HL-60/S4 treated with retinoic acid at 250 ng/mL for 4 days and 3 days (cell line): ENCODE results near the gene SLC44A2.
"Not testable (repeated sequence)": the region's sequence is repeated elsewhere in the genome, so short reads cannot be mapped to it uniquely, and the experiment has no call there.

ENCODE experiments used
- in situ Hi-C: fragments of 300-500 bp; cut with MboI; formaldehyde crosslinking; loops from 2 replicates; pipeline ENCODE4 v1.7.0; 2022; ENCODE audit warnings: low sequenced_read_pairs

The SLC44A2 gene

DNA sequence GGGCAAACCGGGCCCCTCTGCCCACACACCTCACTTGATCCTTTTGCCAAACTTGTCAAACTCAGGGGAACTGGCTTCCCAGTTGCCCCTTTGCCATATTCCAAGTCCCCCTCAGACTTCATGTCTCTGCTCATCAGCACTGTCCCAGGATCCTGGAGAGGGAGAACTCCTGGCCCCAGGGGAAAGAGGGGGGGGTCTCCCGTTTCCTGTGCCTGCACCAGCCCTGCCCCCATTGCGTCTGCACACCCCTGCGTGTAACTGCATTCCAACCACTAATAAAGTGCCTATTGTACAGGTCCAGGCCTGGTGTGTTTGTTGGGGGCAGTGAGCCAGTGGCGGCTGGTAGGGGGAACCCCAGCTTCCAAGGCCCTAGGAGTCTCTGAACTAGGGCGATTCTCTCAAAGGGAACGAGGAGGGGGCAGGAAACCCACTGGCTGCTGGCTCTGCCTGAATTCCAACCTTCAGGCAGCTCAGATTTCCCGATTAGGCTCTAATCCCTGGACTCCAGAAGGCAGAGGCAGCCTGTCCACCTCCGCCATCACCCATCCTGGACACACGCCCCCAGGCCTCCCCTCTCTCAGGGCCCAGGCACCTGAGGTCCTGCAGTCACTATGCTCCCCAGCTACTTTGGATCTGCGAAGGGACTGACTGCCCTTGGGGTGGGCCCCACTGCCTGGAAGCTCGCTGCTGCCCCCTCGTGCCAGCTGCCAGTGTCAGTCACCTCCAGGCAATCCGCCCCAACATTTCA is 19.1 kb downstream of the SLC44A2 start:
- in situ Hi-C loops, result loop anchor here (5.0 kb wide), 1 partner anchor 62 kb away; no protein-coding TSS in a partner anchor

DNA sequence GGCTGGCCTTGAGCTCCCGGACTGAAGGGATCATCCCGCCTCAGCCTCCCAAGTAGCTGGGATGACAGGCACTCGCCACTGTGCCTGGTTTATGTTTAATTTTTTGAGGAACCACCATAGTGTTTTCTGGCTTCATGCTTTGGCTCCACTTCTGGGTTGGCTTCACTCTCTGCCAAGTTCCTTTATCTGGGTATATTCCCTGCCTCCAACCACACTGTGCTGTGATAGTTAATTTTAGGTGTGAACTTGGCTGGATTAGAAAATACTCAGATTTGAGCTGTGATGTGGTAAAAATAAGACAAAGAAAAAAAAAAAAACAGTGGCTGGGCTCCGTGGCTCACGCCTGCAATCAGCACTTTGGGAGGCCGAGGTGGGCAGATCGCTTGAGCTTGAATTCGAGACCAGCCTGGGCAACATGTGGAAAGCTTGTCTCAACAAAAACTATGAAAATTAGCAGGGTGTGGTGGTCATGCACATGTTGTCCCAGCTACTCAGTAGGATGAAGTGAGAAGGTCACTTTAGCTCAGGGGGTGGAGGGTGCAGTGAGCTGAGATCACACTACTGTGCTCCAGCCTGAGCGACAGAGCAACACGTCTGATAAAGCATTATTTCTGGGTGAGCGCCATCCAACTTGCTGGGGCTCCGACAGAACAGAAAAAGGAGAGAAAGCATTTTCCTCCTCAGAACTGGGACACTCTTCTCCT is 21.3 kb downstream of the SLC44A2 start:
- in situ Hi-C loops, result no loop called here

DNA sequence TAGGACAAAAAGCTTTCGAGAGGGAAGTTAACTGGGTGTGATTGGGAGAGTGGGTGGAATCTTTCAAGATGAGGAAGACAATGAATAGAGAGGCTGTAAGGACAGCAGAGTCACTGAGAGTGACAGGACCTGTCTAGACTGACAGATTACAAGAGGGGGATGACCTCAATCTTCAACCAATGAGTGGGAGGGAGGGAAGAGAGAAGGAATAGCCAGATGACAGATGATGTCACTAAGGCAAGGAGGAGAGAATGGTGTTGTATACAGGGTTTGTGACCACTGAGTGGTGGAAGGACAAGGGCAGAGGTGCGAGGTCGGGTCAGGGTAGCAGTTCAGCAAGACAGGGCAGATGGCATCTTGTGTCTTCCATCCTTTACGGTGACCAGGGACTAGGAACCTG is 23.0 kb downstream of the SLC44A2 start:
- in situ Hi-C loops, result no loop called here

DNA sequence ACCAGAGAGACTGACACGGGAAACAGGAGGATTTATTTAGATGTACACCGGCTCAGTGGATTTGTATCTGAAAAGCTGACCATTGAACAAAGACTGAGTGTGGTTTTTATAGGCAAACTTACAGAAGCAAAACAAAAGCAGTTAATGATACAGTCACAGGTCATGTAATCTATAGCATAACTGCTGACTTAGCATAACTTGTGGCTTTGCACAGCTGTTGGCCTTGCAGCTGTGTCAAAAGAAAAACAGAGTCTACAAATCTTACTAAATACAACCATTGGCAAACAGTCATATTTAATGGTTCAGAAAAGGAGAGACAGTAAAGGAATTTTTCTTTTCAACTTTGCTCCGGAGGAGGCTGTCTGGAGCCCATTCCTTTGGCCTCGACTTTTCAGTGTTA is 26.5 kb downstream of the SLC44A2 start:
- in situ Hi-C loops, result no loop called here

DNA sequence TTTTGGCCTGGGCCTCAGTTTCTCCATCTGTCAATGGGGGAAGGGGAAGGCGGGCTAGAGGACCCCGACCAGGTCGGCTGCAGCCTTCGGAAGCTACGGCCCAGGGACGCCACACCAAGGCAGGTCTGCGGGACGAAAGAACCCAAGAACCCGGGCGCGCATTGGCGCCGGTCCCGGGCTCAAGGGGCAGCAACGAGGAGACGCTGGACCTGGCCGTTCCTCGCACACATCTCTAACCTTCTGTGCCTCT is 28.1 kb downstream of the SLC44A2 start:
- in situ Hi-C loops, result no loop called here

DNA sequence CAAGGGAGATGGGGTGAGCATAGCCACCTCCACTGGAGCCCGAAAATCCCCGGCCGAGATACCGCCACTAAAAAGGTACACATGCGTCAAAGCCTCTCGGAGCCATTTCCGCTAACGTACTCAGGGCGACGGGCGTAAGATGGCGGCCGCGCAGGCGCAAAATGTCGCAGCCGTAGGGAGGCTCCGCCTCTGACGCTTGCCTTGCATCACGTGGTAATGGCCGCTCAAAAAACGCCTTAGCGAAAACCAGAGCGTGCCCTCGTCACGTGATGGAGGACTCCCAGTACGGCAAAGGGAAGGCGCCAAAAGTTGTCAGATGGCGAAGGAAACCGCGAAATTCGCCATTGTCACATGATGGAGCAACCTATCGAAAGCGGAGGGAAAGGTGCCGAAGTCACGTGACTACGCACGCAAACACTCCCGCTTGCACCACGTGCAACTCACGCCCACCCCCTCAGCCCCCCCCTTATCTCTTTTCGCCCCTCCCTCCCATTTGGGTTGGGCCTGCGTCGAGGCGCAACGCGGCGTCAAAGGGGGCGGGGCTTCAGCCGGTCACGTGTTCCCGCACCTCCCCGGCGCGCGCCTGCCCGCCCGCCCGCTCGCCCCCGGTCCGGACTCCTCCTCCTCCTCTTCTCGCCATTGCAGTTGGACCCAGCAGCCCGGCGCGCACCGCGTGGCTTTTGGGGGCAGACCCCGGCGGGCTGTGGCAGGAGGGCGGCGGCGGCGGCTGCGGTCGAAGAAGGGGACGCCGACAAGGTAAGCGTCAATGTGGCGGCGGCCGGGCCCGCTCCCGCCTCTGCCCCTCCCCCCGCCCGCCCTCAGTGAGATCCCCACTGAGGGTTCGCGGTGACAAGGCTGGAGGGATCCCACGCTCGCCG is 28.6 kb downstream of the SLC44A2 start, which contains the start of gene ILF3:
TSS of gene ILF3 (plus strand) at position 615 of the 878 bp plus-strand sequence. CDS start 16,260 bp downstream, outside the sequence.
- in situ Hi-C loops, result no loop called here

DNA sequence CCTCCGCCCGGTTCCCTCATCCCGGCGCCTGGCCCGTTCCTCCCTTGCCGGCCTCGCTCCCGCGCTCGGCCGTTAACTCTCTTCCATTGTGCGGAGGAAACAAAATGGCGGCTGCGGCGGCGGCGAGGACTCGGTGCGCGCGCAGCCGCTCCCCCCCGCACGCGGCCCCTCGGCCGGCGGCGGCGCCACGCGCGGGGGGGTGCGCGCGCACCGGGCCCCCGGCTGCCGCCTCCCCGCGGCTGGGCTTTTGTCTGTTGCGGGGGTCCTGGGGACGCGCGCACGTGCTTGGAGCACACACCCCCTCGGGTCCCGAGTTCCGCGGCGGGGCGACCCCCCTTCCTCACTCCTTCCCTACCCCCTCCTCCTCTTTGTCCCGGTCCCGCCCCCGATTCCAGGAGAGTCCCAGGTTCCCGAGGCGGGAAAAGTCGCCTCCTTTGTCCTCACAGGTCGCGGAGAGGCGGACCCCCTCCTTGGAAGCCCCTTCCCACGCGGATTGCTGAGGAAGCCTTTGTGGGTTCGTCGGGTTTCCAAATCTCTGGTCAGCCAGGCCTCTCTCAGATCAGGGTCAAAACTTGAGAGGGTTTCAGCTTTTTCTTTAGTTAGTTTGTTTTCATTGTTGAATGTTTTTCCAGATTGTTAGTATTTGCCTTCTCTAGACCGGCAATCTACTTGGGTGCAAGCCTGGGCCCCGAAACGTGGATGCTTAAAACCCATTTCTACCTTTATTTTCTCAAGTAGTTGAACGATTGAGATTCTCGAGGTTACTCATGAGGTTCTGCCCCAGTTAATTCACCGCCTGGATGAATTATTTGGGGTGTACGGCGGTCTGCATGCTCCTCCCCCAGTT is 29.5 kb downstream of the SLC44A2 start:
- in situ Hi-C loops, result no loop called here

DNA sequence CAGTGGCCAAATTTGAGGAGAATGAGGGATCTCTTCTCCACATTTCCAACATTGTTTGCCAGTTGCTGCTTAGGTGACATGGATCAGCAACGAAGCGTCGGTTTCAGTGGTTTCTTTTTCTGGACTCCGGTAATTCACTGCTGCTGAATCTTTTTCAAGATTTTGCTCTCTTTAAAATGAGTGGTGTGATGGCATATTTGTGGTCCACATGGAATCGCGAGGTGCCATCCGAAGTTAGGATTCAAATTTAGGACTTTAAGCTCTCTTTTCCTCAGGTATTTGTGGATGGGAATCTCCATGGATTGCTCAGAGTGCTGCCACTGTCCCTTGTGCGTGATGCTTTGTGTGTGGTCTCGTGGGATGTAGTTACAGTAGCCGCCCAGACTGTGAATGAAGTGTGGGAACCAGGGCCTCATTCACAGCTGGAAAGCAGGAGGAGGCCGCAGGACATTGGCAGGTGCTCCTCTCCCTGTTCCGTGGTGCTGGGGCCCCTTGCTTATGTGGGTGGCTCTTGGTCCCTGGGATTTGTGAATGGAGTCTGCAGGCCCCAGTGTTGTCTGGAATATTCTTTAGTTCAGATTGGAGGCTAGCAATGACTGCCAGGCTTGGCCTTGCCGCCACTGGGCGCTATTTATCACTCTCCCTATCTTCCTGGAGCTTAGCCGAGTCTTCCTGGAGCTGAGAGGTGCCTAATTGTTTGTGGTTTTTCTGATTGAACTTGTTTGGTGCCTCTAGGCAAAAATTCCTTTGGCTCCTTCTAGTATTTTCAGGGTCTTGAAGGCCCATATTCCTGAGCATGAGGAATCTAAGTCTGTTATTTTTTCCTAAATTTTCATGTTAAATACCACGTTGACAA is 30.3 kb downstream of the SLC44A2 start:
- in situ Hi-C loops, result no loop called here

DNA sequence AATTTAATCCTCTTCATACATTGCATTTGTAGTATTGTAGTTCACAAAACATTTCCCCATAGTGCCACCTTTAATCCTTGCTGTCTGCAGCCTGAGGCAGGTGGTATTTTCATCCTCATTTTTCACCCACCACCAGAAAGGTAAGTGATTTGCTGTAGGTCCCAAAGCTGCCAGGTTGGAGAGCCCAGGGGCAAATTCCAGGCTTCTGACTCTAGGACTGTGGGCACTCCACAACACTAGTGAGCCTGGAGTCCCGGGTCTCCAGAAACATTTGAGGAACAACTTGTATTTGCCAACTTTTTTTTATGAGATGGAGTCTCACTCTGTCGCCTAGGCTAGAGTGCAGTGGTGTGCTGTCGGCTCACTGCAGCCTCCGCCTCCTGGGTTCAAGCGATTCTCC is 35.0 kb downstream of the SLC44A2 start:
- in situ Hi-C loops, result no loop called here

DNA sequence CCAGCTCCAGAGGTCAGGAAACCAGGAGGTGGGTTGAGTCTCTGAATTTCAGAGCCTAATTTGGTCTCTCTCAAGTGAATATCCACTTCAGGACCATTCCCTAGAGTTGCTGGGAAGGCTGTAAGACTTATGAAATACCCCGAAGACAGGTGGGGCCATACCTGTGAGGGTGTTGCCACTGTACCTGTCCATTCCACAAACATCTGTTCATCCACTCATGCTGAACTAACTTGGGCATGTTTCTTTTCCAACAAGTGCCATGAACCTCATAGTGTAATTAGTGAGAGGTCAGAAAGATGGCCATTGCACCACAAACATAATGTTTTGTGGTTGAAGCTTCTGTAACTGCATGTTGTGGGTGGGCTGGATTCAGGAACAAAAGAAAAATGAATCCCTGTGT is 36.6 kb downstream of the SLC44A2 start:
- in situ Hi-C loops, result no loop called here

DNA sequence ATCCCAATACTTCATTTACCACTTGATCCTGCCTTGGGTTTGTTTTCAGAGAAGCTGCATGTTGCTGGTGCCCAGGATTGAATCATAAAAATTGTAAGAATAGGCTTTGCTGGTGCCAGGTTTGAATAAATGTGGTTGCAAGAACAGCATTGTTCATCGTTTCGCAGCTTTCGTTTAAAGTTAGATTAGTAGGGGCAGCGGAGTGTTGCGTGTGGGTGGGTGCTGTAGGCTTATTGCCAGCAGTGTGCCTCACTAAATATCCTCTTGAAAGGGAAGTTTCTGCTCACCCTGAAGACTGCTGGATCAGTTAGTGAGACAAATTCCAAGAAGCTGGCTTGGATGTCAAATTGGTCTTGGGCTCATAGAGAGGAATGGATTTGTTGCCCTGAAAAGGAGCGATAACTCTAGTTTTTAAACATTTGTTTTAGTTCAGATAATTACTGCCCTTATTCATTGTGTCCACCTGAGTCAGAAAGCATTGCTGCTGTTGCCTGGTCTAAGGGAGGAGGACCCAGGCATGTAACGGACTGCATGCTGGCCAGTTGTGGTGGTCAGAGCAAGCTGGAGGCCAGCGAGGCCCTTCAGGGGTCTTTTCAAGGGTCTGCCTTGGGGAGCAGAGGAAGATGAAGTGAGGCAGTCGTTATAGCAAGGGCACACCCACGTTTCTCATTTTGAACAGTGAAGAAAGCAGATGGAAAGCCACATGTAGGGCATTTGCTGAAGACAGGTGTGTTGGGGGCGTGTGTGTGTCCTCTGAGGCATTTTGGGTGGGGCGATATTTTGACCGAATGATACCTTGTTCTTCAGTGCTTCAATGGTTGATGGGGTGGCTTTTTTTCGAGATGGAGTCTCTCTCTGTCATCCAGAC is 37.3 kb downstream of the SLC44A2 start:
- in situ Hi-C loops, result no loop called here

DNA sequence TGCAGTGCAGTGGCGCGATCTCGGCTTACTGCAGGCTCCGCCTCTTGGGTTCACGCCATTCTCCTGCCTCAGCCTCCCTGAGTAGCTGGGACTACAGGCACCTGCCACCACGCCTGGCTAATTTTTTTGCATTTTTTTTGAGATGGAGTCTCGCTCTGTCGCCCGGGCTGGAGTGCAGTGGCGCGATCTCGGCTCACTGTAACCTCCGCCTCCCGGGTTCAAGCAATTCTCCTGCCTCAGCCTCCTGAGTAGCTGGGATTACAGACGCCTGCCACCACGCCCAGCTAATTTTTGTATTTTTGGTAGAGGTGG is 37.9 kb downstream of the SLC44A2 start:
- in situ Hi-C loops, result not testable (repeated sequence)

DNA sequence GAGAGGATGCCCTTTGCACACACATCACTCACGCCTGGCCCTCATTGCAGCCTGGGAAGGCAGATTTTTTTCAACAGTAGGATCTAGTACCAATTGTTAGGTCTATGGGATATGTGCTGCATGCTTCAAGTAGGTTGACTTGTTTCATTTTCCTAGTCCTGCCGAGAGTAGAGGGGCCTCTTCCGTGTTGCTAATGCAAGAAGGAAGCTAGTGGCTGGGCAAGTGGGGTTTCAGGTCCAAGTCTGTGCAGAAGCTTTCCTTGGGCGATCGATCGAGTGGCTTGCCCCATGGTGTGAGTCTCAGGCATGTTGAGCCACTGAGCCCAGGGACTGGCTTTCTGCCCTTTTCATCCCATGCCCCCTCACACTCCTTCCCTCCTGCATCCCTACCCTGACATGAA is 42.5 kb downstream of the SLC44A2 start:
- in situ Hi-C loops, result no loop called here

DNA sequence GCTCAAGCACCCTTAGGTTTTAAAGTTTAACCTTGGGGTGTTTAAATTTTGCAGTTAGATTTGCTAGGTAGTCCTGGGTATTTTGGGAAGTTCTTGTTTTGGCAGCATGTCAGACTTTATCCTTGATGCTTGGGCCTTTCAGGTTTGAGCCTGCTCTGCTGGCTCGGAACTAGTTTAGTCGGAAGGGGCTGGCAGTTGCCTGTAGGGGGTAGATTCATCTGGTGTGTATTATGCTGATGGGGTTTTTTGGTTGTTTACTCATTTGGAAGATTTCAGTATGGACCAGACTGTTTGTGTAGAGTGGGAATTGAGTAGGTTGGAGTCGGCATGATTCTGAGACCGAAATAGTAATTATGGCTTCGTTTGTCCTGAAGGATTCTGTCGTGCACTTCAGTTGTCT is 43.9 kb downstream of the SLC44A2 start:
- in situ Hi-C loops, result no loop called here

DNA sequence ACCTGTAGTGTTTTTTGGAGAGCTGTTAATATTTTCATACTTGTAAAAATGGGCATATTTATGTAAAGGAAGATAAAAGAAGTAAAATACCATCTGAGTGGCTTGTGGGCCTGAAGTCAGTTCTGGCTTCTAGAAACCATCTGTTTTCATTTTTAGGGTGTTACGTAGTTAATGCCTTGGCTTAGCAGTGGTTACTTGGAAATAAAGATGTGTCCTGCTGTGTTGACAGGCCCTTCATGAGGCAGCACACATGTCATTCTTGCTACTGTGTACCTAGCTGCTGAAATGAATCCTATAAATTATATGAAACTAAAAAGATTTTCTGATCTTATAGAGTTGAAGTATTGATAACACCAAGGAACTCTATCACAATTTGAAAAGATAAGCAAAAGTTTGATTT is 44.8 kb downstream of the SLC44A2 start:
- in situ Hi-C loops, result no loop called here

DNA sequence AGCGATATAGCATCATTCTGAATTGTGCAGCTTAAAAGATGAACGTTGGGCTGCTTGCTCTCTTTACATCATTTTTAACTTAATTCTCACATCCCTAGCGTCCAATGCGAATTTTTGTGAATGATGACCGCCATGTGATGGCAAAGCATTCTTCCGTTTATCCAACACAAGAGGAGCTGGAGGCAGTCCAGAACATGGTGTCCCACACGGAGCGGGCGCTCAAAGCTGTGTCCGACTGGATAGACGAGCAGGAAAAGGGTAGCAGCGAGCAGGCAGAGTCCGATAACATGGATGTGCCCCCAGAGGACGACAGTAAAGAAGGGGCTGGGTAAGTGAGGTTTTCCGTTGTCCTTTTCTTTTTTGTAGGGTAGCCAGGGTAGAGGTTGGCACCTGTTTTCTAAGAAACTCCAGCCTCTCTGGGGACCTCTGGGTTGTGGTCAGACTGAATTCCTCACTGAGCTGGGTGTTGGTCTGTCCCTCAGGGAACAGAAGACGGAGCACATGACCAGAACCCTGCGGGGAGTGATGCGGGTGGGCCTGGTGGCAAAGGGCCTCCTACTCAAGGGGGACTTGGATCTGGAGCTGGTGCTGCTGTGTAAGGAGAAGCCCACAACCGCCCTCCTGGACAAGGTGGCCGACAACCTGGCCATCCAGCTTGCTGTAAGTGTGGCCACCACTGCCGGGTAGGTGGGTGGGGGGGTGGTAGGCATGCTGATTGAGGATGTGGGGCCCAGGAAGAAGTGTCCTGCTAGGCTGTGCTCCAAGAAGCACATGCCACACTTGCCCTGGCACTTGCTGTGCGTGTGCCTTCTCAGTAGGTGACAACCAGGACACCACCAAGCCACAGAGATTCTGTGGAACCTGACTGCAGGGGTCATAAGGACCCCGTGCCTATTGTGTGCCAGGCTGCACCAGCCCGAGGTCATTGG is 45.8 kb downstream of the SLC44A2 start:
- in situ Hi-C loops, result no loop called here

DNA sequence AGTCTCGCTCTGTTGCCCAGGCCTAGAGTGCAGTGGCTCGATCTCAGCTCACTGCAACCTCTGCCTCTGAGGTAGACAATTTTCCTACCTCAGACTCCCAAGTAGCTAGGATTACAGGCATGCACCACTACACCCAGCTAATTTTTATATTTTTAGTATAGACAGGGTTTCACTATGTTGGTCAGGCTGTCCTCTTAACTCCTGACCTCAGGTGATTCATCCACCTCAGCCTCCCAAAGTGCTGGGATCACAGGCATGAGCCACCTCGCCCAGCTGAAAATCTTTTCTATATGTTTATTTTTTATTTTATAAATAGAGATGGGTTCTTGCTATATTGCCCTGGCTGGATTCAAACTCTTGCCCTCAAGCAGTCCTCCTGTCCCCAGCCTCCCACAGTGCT is 46.6 kb downstream of the SLC44A2 start:
- in situ Hi-C loops, result not testable (repeated sequence)

DNA sequence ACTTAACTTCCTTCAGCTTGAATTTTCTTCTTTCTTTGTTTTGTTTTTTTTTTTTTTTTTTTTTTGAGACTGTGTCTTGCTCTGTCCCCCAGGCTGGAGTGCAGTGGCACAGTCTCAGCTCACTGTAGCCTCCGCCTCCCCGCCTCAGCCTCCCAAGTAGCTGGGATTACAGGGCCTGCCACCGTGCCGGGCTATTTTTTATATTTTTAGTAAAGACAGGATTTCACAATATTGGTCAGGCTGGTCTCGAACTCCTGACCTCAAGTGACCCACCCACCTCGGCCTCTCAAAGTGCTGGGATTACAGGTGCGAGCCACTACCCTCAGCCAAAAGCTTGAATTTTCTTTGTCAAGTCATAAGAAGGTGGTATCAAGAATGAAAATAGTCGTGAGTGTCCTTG is 49.9 kb downstream of the SLC44A2 start:
- in situ Hi-C loops, result loop anchor here (25.0 kb wide), 1 partner anchor 188 kb away; no protein-coding TSS in a partner anchor
